HG03108 (cell line): Measurements from ENCODE around the gene PCDHA8.
"Not testable (repeated sequence)": the region's sequence is repeated elsewhere in the genome, so short reads cannot be mapped to it uniquely, and the experiment has no call there.

Experiments used
- ATAC-seq: cut with Tn5 transposase; IDR thresholded peaks from one replicate; pipeline ENCODE4 v1.9.1; 2021; ENCODE audit warnings: moderate library complexity; ENCODE audit not compliant: unreplicated experiment

The PCDHA8 gene, protein sequence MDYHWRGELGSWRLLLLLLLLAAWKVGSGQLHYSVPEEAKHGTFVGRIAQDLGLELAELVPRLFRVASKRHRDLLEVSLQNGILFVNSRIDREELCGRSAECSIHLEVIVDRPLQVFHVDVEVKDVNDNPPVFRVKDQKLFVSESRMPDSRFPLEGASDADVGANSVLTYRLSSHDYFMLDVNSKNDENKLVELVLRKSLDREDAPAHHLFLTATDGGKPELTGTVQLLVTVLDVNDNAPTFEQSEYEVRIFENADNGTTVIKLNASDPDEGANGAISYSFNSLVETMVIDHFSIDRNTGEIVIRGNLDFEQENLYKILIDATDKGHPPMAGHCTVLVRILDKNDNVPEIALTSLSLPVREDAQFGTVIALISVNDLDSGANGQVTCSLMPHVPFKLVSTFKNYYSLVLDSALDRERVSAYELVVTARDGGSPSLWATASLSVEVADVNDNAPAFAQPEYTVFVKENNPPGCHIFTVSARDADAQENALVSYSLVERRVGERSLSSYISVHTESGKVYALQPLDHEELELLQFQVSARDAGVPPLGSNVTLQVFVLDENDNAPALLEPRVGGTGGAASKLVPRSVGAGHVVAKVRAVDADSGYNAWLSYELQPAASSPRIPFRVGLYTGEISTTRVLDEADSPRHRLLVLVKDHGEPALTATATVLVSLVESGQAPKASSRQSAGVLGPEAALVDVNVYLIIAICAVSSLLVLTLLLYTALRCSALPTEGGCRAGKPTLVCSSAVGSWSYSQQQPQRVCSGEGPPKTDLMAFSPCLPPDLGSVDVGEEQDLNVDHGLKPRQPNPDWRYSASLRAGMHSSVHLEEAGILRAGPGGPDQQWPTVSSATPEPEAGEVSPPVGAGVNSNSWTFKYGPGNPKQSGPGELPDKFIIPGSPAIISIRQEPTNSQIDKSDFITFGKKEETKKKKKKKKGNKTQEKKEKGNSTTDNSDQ

GRCh38 chr5:140840978-140841962, at the start of gene PCDHA8:
TSS of gene PCDHA8 (plus strand) at chr5:140841187. CDS start at chr5:140841322, 135 bp downstream.
- no peak for ATAC-seq

GRCh38 chr5:140794595-140795258, 46.3 kb upstream of the PCDHA8 start, which contains the start of gene PCDHA2:
TSS of gene PCDHA2 (plus strand) at chr5:140794852.
- ATAC-seq, result no peak

DNA sequence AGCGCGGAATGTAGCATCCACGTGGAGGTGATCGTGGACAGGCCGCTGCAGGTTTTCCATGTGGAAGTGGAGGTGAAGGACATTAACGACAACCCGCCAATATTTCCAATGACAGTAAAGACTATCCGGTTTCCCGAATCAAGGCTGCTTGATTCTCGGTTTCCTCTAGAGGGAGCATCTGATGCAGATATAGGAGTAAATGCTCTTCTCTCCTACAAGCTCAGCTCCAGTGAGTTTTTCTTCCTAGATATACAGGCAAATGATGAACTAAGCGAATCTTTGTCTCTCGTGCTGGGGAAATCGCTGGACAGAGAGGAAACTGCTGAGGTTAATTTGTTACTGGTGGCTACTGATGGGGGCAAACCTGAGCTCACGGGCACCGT, 45.7 kb upstream of the PCDHA8 start:
- no peak for ATAC-seq

DNA sequence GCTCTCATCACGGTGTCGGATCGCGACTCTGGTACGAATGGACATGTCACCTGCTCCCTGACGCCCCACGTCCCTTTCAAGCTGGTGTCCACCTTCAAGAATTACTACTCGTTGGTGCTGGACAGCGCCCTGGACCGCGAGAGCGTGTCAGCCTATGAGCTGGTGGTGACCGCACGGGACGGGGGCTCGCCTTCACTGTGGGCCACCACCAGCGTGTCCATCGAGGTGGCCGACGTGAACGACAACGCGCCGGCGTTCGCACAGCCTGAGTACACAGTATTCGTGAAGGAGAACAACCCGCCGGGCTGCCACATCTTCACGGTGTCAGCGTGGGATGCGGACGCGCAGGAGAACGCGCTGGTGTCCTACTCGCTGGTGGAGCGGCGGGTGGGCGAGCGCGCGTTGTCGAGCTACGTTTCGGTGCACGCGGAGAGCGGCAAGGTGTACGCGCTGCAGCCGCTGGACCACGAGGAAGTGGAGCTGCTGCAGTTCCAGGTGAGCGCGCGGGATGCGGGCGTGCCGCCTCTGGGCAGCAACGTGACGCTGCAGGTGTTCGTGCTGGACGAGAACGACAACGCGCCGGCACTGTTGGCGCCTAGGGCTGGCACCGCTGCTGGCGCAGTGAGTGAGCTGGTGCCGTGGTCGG, 44.8 kb upstream of the PCDHA8 start:
- ATAC-seq, result not testable (repeated sequence)

DNA sequence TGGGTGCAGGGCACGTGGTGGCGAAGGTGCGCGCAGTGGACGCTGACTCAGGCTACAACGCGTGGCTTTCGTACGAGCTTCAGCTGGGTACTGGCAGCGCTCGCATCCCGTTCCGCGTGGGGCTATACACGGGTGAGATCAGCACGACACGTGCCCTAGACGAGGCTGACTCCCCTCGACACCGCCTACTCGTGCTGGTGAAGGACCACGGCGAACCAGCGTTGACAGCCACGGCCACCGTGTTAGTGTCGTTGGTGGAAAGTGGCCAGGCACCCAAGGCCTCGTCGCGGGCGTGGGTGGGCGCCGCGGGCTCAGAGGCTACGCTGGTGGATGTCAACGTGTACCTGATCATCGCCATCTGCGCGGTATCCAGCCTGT, 44.3 kb upstream of the PCDHA8 start:
- no peak for ATAC-seq

- no peak for ATAC-seq
Measured at GRCh38 chr5:140800816-140801493, 40.0 kb upstream of the PCDHA8 start, which contains the start of gene PCDHA3. TSS of gene PCDHA3 (plus strand) at chr5:140801057.

- ATAC-seq, result no peak
Measured at GRCh38 chr5:140801494-140801841, 39.5 kb upstream of the PCDHA8 start.

GRCh38 chr5:140802381-140802780, 38.6 kb upstream of the PCDHA8 start:
- not testable (repeated sequence) for ATAC-seq

GRCh38 chr5:140802781-140803271, 38.2 kb upstream of the PCDHA8 start:
- ATAC-seq, result no peak

GRCh38 chr5:140806834-140807775, 33.9 kb upstream of the PCDHA8 start, which contains the start of gene PCDHA4:
TSS of gene PCDHA4 (plus strand) at chr5:140807068.
- no peak for ATAC-seq

GRCh38 chr5:140808241-140808888, 32.6 kb upstream of the PCDHA8 start:
- not testable (repeated sequence) for ATAC-seq

DNA sequence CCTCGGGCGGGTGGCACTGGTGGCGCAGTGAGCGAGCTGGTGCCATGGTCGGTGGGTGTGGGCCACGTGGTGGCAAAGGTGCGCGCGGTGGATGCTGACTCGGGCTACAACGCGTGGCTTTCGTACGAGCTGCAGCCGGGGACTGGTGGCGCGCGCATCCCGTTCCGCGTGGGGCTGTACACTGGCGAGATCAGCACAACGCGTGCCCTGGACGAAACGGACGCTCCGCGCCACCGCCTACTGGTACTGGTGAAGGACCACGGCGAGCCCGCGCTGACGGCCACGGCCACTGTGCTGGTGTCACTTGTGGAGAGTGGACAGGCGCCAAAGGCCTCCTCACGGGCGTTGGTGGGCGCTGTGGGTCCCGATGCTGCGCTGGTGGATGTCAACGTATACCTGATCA, 32.1 kb upstream of the PCDHA8 start:
- ATAC-seq, result no peak

DNA sequence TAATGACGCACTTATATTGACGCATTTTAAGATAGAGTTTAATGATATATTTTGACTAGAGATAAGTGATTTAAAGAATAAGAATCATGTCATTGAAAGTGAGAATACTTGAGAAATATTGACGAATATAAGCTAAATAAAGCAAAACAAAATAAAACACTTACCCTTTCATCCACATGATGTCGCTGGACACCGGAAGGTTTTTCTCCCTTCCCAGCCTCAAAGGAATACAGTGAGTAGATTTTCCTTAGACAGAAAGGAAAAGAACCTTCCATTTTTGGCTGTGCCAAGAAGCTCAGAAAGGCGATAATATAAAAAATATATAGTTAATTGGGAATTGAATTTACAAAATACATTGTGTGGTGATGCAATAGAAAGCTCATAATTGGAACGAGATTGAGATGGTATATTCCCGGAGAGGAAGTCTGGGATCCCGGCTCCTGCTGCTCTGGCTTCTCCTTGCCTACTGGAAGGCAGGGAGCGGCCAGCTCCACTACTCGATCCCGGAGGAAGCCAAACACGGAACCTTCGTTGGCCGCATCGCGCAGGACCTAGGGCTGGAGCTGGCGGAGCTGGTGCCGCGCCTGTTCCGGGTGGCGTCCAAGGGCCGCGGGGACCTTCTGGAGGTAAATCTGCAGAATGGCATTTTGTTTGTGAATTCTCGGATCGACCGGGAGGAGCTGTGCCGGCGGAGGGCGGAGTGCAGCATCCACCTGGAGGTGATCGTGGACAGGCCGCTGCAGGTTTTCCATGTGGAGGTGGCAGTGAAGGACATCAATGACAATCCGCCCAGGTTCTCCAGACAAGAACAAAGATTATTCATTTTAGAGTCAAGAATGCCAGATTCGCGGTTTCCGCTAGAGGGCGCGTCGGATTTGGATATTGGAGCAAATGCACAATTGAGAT, 19.4 kb upstream of the PCDHA8 start, which contains the start of gene PCDHA5:
Gene PCDHA5 (plus strand): TSS at position 239 of the 906 bp plus-strand sequence.
- no peak for ATAC-seq

- ATAC-seq, result no peak
Measured at GRCh38 chr5:140822281-140822629, 18.7 kb upstream of the PCDHA8 start.

DNA sequence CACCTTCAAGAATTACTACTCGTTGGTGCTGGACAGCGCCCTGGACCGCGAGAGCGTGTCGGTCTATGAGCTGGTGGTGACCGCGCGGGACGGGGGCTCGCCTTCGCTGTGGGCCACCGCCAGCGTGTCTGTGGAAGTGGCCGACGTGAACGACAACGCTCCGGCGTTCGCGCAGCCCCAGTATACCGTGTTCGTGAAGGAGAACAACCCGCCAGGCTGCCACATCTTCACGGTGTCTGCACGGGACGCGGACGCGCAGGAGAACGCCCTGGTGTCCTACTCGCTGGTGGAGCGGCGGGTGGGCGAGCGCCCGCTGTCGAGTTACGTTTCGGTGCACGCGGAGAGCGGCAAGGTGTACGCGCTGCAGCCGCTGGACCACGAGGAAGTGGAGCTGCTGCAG, 18.0 kb upstream of the PCDHA8 start:
- ATAC-seq, result not testable (repeated sequence)

DNA sequence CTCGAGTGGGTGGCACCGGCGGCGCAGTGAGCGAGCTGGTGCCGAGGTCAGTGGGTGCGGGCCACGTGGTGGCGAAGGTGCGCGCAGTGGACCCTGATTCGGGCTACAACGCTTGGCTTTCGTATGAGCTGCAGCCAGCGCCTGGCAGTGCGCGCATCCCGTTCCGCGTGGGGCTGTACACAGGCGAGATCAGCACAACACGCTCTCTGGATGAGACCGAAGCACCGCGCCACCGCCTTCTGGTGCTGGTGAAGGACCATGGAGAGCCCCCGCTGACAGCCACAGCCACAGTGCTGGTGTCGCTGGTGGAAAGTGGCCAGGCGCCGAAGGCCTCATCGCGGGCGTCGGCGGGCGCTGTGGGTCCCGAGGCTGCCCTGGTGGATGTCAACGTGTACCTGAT, 17.5 kb upstream of the PCDHA8 start:
- ATAC-seq, result no peak
